B cell (primary cell): ENCODE data around the gene IGF2BP1.

ENCODE experiments used
- EZH2 ChIP-seq: IDR thresholded peaks from 2 replicates; pipeline ENCODE4 v1.6.1; 2012; ENCODE audit warnings: borderline replicate concordance, low read depth, mild to moderate bottlenecking, moderate library complexity, low read length; ENCODE audit not compliant: insufficient read depth, poor library complexity, severe bottlenecking
- TF ChIP-seq, protein P1 (sequence below): fragments of 200-600 bp; IDR thresholded peaks from one replicate; pipeline ENCODE4 v1.8.0; 2022; ENCODE audit warnings: antibody characterized with exemption, mild to moderate bottlenecking

- TF ChIP-seq, protein P1, sequence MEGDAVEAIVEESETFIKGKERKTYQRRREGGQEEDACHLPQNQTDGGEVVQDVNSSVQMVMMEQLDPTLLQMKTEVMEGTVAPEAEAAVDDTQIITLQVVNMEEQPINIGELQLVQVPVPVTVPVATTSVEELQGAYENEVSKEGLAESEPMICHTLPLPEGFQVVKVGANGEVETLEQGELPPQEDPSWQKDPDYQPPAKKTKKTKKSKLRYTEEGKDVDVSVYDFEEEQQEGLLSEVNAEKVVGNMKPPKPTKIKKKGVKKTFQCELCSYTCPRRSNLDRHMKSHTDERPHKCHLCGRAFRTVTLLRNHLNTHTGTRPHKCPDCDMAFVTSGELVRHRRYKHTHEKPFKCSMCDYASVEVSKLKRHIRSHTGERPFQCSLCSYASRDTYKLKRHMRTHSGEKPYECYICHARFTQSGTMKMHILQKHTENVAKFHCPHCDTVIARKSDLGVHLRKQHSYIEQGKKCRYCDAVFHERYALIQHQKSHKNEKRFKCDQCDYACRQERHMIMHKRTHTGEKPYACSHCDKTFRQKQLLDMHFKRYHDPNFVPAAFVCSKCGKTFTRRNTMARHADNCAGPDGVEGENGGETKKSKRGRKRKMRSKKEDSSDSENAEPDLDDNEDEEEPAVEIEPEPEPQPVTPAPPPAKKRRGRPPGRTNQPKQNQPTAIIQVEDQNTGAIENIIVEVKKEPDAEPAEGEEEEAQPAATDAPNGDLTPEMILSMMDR, result no peak
- no peak for TF ChIP-seq EZH2
Observed at GRCh38 chr17:49038544-49038943, 41.4 kb downstream of the IGF2BP1 start.
